ENCODE measurements around the gene CBX3. TPM values are rescaled to one million over a fixed set of nuclear protein-coding genes. Genes with fewer than 3 reads are reported as not detected.
"Not testable (repeated sequence)": the region's sequence is repeated elsewhere in the genome, so short reads cannot be mapped to it uniquely, and the experiment has no call there.

CBX3 gene
- total RNA-seq, 1 donor from 2014 or later, result 78.5 TPM

GRCh38 chr7:26169271-26169670 lies 32.3 kb upstream of the CBX3 start:
- no peak for DNase-seq (ENCODE audit: low spot score)

- DNase-seq (ENCODE audit: low spot score), result no peak
Measured at GRCh38 chr7:26170663-26171062, 30.9 kb upstream of the CBX3 start.

- no peak for DNase-seq (ENCODE audit: low spot score)
Measured at GRCh38 chr7:26171601-26172000, 29.9 kb upstream of the CBX3 start.

- DNase-seq (ENCODE audit: low spot score), result no peak
Measured at GRCh38 chr7:26172048-26172447, 29.5 kb upstream of the CBX3 start.

- DNase-seq (ENCODE audit: low spot score), result not testable (repeated sequence)
Measured at GRCh38 chr7:26175903-26176302, 25.6 kb upstream of the CBX3 start.

GRCh38 chr7:26176696-26177095 lies 24.8 kb upstream of the CBX3 start:
- DNase-seq (ENCODE audit: low spot score), result not testable (repeated sequence)

GRCh38 chr7:26177269-26177668 lies 24.3 kb upstream of the CBX3 start:
- not testable (repeated sequence) for DNase-seq (ENCODE audit: low spot score)

- no peak for DNase-seq (ENCODE audit: low spot score)
Measured at GRCh38 chr7:26178272-26178960, 23.1 kb upstream of the CBX3 start.

- DNase-seq (ENCODE audit: low spot score), result no peak
Measured at GRCh38 chr7:26179422-26179821, 22.1 kb upstream of the CBX3 start.

- no peak for DNase-seq (ENCODE audit: low spot score)
Measured at GRCh38 chr7:26179826-26180497, 21.6 kb upstream of the CBX3 start.

- no peak for DNase-seq (ENCODE audit: low spot score)
Measured at GRCh38 chr7:26180792-26181198, 20.8 kb upstream of the CBX3 start.

GRCh38 chr7:26181474-26182227 lies 19.9 kb upstream of the CBX3 start:
- no peak for DNase-seq (ENCODE audit: low spot score)

GRCh38 chr7:26182283-26182682 lies 19.3 kb upstream of the CBX3 start:
- no peak for DNase-seq (ENCODE audit: low spot score)

- no peak for DNase-seq (ENCODE audit: low spot score)
Measured at GRCh38 chr7:26182706-26183105, 18.8 kb upstream of the CBX3 start.

- DNase-seq (ENCODE audit: low spot score), result no peak
Measured at GRCh38 chr7:26183545-26184280, 17.8 kb upstream of the CBX3 start.

- not testable (repeated sequence) for DNase-seq (ENCODE audit: low spot score)
Measured at GRCh38 chr7:26184281-26185101, 17.1 kb upstream of the CBX3 start.

- DNase-seq (ENCODE audit: low spot score), result no peak
Measured at GRCh38 chr7:26185131-26185843, 16.3 kb upstream of the CBX3 start.

GRCh38 chr7:26185844-26186180 lies 15.7 kb upstream of the CBX3 start:
- no peak for DNase-seq (ENCODE audit: low spot score)

- DNase-seq (ENCODE audit: low spot score), result no peak
Measured at GRCh38 chr7:26186364-26187311, 14.9 kb upstream of the CBX3 start.

Data from umbilical cord (tissue), 2 donors.